Measurements from ENCODE around the gene CTIF. TPM values are rescaled to one million over a fixed set of nuclear protein-coding genes. Genes with fewer than 3 reads are reported as not detected.

The CTIF gene
- total RNA-seq, 2 experiments from 2014 or later, result 3.2 to 3.5 TPM

DNA sequence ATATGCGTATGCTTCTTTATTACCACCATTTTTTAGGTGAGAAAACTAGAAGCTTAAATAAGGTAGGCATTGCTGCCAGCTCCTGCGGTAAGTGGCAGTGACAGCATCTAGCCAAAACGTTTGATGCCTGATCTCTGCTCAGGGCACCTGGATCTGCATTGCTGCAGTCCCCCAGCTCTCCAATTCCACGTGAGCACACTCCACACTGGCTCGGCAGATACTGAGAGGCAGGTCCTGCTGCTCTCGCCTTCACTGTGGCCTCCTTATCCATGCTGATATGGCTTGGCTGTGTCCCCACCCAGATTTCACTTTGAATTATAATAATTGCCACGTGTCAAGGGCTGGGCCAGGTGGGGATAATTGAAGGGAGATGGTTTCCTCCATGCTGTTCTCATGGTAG, 160.9 kb downstream of the CTIF start:
- Mint-ChIP-seq H3K27ac (no peak overlapping the region), H3K36me3 (ENCODE audit: low read depth) (no peaks in the 10 kb centered on the region), H3K27me3 (no peaks in the 10 kb centered on the region), H3K4me1 (ENCODE audit: low read depth) (peaks cover 25% of the 10 kb centered on the region), H3K4me3 (no peak overlapping the region), H3K9me3 (no peaks in the 10 kb centered on the region)
- TF ChIP-seq CTCF (IDR thresholded peaks at IDR 0.05), result no peak
- ChIA-PET CTCF (no interaction called here), POLR2A (no interaction called here)
- no peak for DNase-seq
- intact Hi-C loops (cut with micrococcal nuclease), result no loop called here
- ATAC-seq, result no peak

DNA sequence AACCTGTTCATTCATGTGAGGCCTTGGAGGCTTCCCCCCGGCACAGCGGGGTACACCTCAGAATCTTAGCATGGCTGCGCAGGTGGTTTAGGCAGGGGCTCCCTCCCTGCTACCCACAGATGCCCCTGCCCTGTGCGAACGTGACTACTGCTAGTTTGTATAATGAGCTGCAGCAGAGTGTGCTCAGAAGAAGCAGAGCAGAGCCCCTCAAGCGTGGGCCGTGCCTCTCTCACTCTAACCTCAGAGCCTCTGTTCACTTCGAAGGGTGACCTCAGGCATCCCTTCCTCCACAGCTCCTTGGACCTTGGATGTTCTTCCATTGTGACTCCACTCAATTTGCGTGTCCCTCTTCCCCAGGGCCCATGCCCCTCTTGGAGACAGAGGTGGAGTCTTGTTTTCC, 161.6 kb downstream of the CTIF start:
- Mint-ChIP-seq H3K27ac (no peak overlapping the region), H3K9me3 (no peaks in the 10 kb centered on the region), H3K4me1 (ENCODE audit: low read depth) (peaks cover 25% of the 10 kb centered on the region), H3K36me3 (ENCODE audit: low read depth) (no peaks in the 10 kb centered on the region), H3K27me3 (no peaks in the 10 kb centered on the region), H3K4me3 (no peak overlapping the region)
- ATAC-seq (no peak), DNase-seq (no peak)
- ChIA-PET POLR2A (no interaction called here), CTCF (no interaction called here)
- no peak for TF ChIP-seq CTCF (IDR thresholded peaks at IDR 0.05)
- intact Hi-C loops (cut with micrococcal nuclease), result no loop called here

DNA sequence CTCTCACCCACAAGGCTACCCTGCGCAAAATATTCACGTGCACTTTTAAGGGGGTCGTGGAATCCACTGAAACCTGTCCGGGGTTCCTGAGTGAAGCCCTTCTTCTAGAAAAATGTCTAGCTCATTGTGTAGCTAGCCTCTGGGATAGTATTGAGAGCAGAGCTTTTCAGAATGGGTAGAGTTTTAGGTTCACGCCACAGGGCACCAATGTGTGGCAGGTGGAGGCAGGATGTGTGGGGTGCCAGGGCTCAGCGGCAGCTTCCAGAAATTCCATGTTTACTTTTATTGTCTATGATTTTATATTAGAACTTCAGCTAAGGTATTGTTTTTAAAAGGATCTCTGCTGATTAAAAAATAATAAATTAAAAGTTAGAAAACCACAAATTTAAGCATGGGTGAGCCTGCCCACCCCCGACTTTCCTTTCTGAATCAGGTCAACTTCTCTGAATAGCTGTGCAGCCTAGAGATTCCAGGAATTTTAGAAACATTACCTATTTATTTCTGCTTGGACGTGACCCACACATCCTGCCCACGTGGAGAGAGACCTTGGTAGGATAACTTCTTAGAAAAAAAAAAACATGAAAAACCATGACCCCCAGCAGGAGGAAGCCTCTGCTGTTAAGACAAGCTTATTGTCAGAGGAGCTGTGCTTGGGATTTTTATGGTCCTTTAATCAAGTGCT, 163.7 kb downstream of the CTIF start:
- H3K27ac Mint-ChIP-seq, result peak overlapping the region; percentile 83
- peaks cover 25% of the 10 kb centered on the region for H3K4me1 Mint-ChIP-seq (ENCODE audit: low read depth)
- H3K36me3 Mint-ChIP-seq (ENCODE audit: low read depth), result no peaks in the 10 kb centered on the region
- ChIA-PET POLR2A (no interaction called here), CTCF (interaction anchor here (1.0 to 1.5 kb wide), 3 partner anchors 26 to 257 kb away, joined by 3 to 5 read pairs (median 4); no protein-coding TSS in a partner anchor)
- no peaks in the 10 kb centered on the region for H3K9me3 Mint-ChIP-seq
- intact Hi-C loops (cut with micrococcal nuclease), result no loop called here
- ATAC-seq, result peak; percentile 69
- TF ChIP-seq CTCF (IDR thresholded peaks at IDR 0.05), result no peak
- peak; percentile 35 for DNase-seq
- H3K4me3 Mint-ChIP-seq, result no peak overlapping the region
- H3K27me3 Mint-ChIP-seq, result no peaks in the 10 kb centered on the region

DNA sequence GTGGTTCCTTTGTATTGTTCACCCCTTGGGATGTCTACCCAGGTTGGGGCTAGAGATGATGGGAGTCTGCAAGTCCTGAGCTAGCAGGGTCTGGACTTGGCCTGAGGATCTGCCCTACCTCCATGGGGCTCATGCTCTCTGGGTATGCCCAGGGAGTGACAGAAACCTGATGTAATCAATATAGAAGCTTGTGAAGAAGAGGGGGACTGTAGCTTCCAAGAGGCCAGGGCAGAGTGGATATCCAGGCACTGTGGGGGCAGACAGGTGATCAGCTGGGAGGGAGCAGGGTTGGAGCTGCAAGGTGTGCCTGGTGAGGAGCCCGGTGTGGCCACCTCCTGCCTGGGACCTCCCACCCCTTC, 164.2 kb downstream of the CTIF start:
- no peak overlapping the region for H3K4me3 Mint-ChIP-seq

More for the DNA sequence above, 164.2 kb downstream of the CTIF start:
- ChIA-PET POLR2A (no interaction called here), CTCF (interaction anchor here (1.0 to 1.5 kb wide), 3 partner anchors 26 to 258 kb away, joined by 3 to 5 read pairs (median 4); no protein-coding TSS in a partner anchor)
- TF ChIP-seq CTCF (IDR thresholded peaks at IDR 0.05), result no peak
- Mint-ChIP-seq H3K9me3 (no peaks in the 10 kb centered on the region), H3K36me3 (ENCODE audit: low read depth) (no peaks in the 10 kb centered on the region), H3K27ac (peak overlapping the region; percentile 83), H3K27me3 (no peaks in the 10 kb centered on the region), H3K4me1 (ENCODE audit: low read depth) (peaks cover 25% of the 10 kb centered on the region)
- ATAC-seq (peak; percentile 55), DNase-seq (no peak)
- intact Hi-C loops (cut with micrococcal nuclease), result no loop called here
